Sigmoid colon (tissue), 3 donors: ENCODE data around the gene MAP4K5.

ENCODE experiments used
- CTCF ChIP-seq, 4 experiments: fragments of 450-650 bp in 3 of 4; fragments of 200-600 bp in 1 of 4; IDR thresholded peaks; one replicate each; pipeline ENCODE4 v1.5.1; 2016 to 2019; ENCODE audit warnings: antibody characterized with exemption in 4 of 4, mild to moderate bottlenecking in 3 of 4, moderate library complexity in 2 of 4
- POLR2A ChIP-seq, 2 donors: fragments of 450-650 bp; IDR thresholded peaks; one replicate each; pipeline ENCODE4 v1.6.1; 2016; ENCODE audit warnings: antibody characterized with exemption in 2 of 2, mild to moderate bottlenecking in 2 of 2, moderate library complexity in 2 of 2

GRCh38 chr14:50510157-50510556 is 22.2 kb downstream of the MAP4K5 start:
- no peak for TF ChIP-seq CTCF (IDR thresholded peaks at IDR 0.05)
- TF ChIP-seq POLR2A (IDR thresholded peaks at IDR 0.05): no peak
